Renal pelvis (tissue), 4 donors: ENCODE data around the gene TMEM19. TPM values are rescaled to one million over a fixed set of nuclear protein-coding genes. Genes with fewer than 3 reads are reported as not detected.
A peak's percentile ranks its signal among the peaks of the same experiment; 100 is the strongest.

ENCODE experiments used
- DNase-seq: peaks from one replicate; pipeline ENCODE4 v3.0.0-alpha.2; 2013
- polyA plus RNA-seq, 3 donors: library from polyadenylated mRNA; unstranded; fragments of 120-200 nt; gene quantifications; one replicate each; pipeline ENCODE4 v1.2.1, GENCODE V29; 2013; ENCODE audit not compliant: insufficient read length in 3 of 3

The TMEM19 gene
- polyA plus RNA-seq, 3 donors, result 33.4 to 40.0 (median 35.0) TPM

- DNase-seq, result peak; percentile 16
Observed at GRCh38 chr12:71704920-71705319, 19.0 kb downstream of the TMEM19 start.

- no peak for DNase-seq
Observed at GRCh38 chr12:71708658-71709057, 22.8 kb downstream of the TMEM19 start.

GRCh38 chr12:71710276-71711125 is 24.6 kb downstream of the TMEM19 start:
- DNase-seq, result no peak

- DNase-seq, result no peak
Observed at GRCh38 chr12:71718611-71719010, 32.7 kb downstream of the TMEM19 start.

GRCh38 chr12:71719647-71720370 is 33.9 kb downstream of the TMEM19 start:
- no peak for DNase-seq

- DNase-seq, result no peak
Observed at GRCh38 chr12:71721783-71722505, 36.1 kb downstream of the TMEM19 start.

GRCh38 chr12:71725011-71725410 is 39.1 kb downstream of the TMEM19 start:
- no peak for DNase-seq

GRCh38 chr12:71726548-71726947 is 40.7 kb downstream of the TMEM19 start:
- DNase-seq, result no peak

GRCh38 chr12:71727958-71728357 is 42.1 kb downstream of the TMEM19 start:
- DNase-seq, result no peak

- no peak for DNase-seq
Observed at GRCh38 chr12:71730936-71731335, 45.1 kb downstream of the TMEM19 start.

- DNase-seq, result no peak
Observed at GRCh38 chr12:71731439-71732356, 45.8 kb downstream of the TMEM19 start.

- DNase-seq, result no peak
Observed at GRCh38 chr12:71732357-71732712, 46.5 kb downstream of the TMEM19 start.

GRCh38 chr12:71737197-71737596 is 51.3 kb downstream of the TMEM19 start:
- no peak for DNase-seq

GRCh38 chr12:71742998-71743397 is 57.1 kb downstream of the TMEM19 start:
- no peak for DNase-seq

GRCh38 chr12:71744522-71745300 is 58.8 kb downstream of the TMEM19 start:
- no peak for DNase-seq

- peak; percentile 46 for DNase-seq
Observed at GRCh38 chr12:71746974-71747611, 61.2 kb downstream of the TMEM19 start.

GRCh38 chr12:71748081-71748850 is 62.4 kb downstream of the TMEM19 start:
- DNase-seq, result no peak

- no peak for DNase-seq
Observed at GRCh38 chr12:71749666-71750065, 63.8 kb downstream of the TMEM19 start.

- no peak for DNase-seq
Observed at GRCh38 chr12:71752891-71753290, 67.0 kb downstream of the TMEM19 start.
